ENCODE data around the gene RAB11FIP4.

DNA sequence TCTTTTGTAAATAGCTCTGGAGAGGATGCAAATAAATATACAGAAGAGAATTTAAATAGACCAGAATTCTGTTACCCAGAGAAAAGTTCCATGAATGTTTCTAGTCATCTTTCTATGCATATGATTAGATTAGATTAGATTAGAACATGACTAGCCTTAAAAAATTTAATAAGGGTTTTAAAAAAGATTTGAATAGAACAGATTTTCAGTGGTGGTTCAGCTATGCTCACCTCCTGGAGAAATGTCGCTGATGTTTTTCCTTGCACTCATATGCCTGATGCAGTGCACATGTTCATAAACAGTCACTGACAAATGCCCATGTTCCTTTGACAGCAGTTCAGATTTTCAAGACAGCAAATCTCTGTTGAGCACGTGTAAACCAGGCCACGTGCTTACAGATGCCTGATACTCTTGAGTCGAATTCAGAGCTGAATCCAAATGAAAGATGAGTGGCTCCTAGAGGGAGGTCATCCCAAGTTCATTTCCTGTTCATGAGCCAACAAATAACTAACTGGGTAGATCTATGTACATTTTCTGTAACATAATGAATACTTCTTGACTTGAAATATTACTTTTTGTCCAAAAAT lies 19.9 kb upstream of the RAB11FIP4 start:
- TF ChIP-seq, protein P1, sequence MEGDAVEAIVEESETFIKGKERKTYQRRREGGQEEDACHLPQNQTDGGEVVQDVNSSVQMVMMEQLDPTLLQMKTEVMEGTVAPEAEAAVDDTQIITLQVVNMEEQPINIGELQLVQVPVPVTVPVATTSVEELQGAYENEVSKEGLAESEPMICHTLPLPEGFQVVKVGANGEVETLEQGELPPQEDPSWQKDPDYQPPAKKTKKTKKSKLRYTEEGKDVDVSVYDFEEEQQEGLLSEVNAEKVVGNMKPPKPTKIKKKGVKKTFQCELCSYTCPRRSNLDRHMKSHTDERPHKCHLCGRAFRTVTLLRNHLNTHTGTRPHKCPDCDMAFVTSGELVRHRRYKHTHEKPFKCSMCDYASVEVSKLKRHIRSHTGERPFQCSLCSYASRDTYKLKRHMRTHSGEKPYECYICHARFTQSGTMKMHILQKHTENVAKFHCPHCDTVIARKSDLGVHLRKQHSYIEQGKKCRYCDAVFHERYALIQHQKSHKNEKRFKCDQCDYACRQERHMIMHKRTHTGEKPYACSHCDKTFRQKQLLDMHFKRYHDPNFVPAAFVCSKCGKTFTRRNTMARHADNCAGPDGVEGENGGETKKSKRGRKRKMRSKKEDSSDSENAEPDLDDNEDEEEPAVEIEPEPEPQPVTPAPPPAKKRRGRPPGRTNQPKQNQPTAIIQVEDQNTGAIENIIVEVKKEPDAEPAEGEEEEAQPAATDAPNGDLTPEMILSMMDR (IDR thresholded peaks at IDR 0.05; ENCODE audit: borderline replicate concordance, extremely low read depth, low read length, poor library complexity, severe bottlenecking), result no peak
- no peak for TF ChIP-seq EZH2 (IDR thresholded peaks at IDR 0.05; ENCODE audit: borderline replicate concordance, low read depth, low read length, severe bottlenecking)
